Stimulated activated effector memory CD8-positive, alpha-beta T cell treated with anti-CD3 and anti-CD28 coated beads, Interleukin-12 subunit alpha, Interleukin-12 subunit beta, amount 100 ng/mL, for 72 hours (primary cell): ENCODE data around the gene ADGRG3.
"Not testable (repeated sequence)": the region's sequence is repeated elsewhere in the genome, so short reads cannot be mapped to it uniquely, and the experiment has no call there.

ENCODE experiments used
- ATAC-seq: fragments of 150-1000 bp; cut with Tn5 transposase; 2 replicates; pipeline ENCODE4 v1.10.0; 2021
- DNase-seq, 2 donors: peaks; one replicate each; pipeline ENCODE4 v3.0.0; 2021 to 2022; ENCODE audit warnings: low spot score in 2 of 2
- H3K27ac Mint-ChIP-seq: one replicate; pipeline ENCODE4 v1.8.0; 2022; ENCODE audit warnings: mild to moderate bottlenecking, mixed read lengths
- H3K36me3 Mint-ChIP-seq: one replicate; pipeline ENCODE4 v1.8.0; 2022; ENCODE audit warnings: mild to moderate bottlenecking, mixed read lengths
- H3K4me1 Mint-ChIP-seq: one replicate; pipeline ENCODE4 v1.8.0; 2022; ENCODE audit warnings: mixed read lengths
- H3K4me3 Mint-ChIP-seq: one replicate; pipeline ENCODE4 v1.8.0; 2022; ENCODE audit warnings: mild to moderate bottlenecking, mixed read lengths
- H3K9me3 Mint-ChIP-seq: one replicate; pipeline ENCODE4 v1.8.0; 2022; ENCODE audit warnings: mixed read lengths

ADGRG3 gene

DNA sequence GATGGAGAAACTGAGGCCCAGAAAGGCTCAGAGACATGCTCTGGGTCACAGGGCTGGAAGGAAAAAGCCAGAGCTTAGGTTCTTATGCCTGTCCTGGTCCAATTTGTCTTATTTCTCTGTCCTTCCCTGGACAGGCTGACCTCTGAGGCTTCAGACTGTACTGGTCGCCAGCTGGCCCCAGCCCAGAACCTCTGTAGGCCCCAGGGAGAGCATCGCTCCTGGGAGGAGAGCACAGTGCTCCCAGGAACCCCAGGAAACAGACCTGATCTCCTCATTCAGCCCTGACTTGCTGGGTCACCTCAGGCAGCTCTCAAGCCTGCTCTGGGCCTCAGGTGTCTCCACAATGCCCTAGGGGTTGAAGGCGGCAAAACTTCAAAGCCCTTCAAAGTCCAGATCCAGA lies 31.4 kb downstream of the ADGRG3 start:
- no peak for DNase-seq
- no peak for ATAC-seq
- Mint-ChIP-seq H3K27ac (no peak overlapping the region), H3K9me3 (no peaks in the 10 kb centered on the region), H3K4me3 (no peak overlapping the region), H3K36me3 (no peaks in the 10 kb centered on the region), H3K4me1 (peaks cover 6% of the 10 kb centered on the region)

GRCh38 chr16:57699899-57700298 lies 31.8 kb downstream of the ADGRG3 start:
- H3K4me1 Mint-ChIP-seq: peaks cover 2% of the 10 kb centered on the region
- H3K27ac Mint-ChIP-seq: no peak overlapping the region
- no peak for ATAC-seq
- no peak for DNase-seq
- H3K9me3 Mint-ChIP-seq: no peaks in the 10 kb centered on the region
- no peak overlapping the region for H3K4me3 Mint-ChIP-seq
- H3K36me3 Mint-ChIP-seq: no peaks in the 10 kb centered on the region

GRCh38 chr16:57700781-57701551 lies 32.9 kb downstream of the ADGRG3 start:
- no peak for ATAC-seq
- H3K27ac Mint-ChIP-seq: peak overlapping the region; percentile 43
- H3K9me3 Mint-ChIP-seq: no peaks in the 10 kb centered on the region
- H3K4me1 Mint-ChIP-seq: no peaks in the 10 kb centered on the region
- no peak for DNase-seq
- H3K36me3 Mint-ChIP-seq: no peaks in the 10 kb centered on the region
- no peak overlapping the region for H3K4me3 Mint-ChIP-seq

- ATAC-seq (peak; percentile 8), DNase-seq (no peak)
- Mint-ChIP-seq H3K27ac (no peak overlapping the region), H3K4me3 (no peak overlapping the region), H3K36me3 (no peaks in the 10 kb centered on the region), H3K4me1 (no peaks in the 10 kb centered on the region), H3K9me3 (no peaks in the 10 kb centered on the region)
Measured at GRCh38 chr16:57701759-57702371, 33.8 kb downstream of the ADGRG3 start.

DNA sequence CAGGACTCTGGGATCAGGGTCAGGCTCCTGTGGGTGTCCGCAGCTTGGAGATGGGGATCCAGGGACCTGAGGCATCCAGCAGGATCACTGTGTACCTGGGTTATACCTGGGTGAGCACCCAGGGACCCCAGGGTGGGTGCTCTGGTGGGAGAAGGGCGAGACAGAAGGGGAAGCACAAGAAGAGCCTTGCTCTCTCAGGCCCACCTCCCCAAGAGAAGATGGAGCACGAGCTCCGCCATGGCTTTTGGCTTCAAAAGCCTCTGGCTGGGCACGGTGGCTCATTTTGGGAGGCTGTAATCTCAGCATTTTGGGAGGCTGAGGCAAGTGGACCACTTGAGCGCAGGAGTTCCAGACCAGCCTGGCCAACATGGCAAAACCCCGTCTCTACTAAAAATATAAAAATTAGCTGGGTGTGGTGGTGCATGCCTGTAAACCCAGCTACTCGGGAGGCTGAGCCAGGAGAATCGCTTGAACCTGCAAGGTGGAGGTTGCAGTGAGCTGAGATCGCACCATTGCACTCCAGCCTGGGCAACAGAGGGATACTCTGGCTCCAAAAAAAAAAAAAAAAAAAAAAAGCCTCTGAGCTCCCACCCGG lies 35.4 kb downstream of the ADGRG3 start:
- H3K36me3 Mint-ChIP-seq: no peaks in the 10 kb centered on the region
- H3K4me1 Mint-ChIP-seq: peaks cover 6% of the 10 kb centered on the region
- H3K27ac Mint-ChIP-seq: no peak overlapping the region
- no peak for ATAC-seq
- no peak overlapping the region for H3K4me3 Mint-ChIP-seq
- H3K9me3 Mint-ChIP-seq: no peaks in the 10 kb centered on the region
- no peak for DNase-seq

DNA sequence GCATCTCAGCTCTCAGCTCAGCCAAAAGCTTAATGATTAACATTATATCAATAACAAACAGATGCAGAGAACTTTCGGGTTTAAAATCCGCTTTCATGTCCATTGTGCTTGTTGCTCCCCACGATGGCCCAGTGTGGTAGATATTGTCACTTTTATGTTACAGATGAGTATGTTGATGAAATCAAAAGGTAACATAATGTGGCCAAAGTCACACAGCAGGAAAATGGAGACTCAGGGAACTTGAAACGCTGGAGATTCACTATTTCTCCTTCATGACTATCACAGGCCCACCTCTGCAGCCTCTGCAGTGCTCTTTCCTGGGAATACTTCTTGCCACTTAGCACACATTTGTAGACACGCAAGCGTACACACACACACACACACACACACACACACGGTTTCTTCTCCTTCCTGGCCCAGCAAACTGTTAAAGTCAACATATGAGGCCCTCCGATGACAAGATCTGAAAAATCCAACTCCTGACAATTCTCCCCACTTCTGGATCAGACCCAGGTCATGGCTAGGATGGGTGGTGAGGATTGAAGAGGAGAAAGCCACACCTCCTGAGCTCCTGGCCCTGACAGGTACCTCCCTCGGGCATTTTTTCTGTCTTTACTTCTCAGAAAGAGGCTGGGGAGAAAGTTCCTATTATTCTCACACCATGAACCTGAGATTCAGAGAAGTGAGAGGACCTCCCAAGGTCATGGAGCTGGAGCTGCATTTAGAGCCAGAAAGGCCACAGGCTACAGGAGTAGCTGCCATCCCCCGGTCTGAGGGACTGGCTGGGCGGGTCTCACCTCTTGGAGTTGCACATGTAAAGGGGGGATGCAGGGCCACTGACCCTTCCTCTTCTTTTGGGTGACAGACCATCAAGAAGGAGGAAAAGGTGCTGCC lies 36.2 kb downstream of the ADGRG3 start:
- Mint-ChIP-seq H3K36me3 (no peaks in the 10 kb centered on the region), H3K9me3 (no peaks in the 10 kb centered on the region), H3K4me1 (peaks cover 6% of the 10 kb centered on the region), H3K27ac (no peak overlapping the region), H3K4me3 (no peak overlapping the region)
- DNase-seq (no peak), ATAC-seq (no peak)

- no peak for DNase-seq
- H3K27ac Mint-ChIP-seq: no peak overlapping the region
- no peaks in the 10 kb centered on the region for H3K9me3 Mint-ChIP-seq
- ATAC-seq: peak; percentile 26
- peaks cover 6% of the 10 kb centered on the region for H3K4me1 Mint-ChIP-seq
- no peak overlapping the region for H3K4me3 Mint-ChIP-seq
- no peaks in the 10 kb centered on the region for H3K36me3 Mint-ChIP-seq
Measured at GRCh38 chr16:57704905-57705852, 37.1 kb downstream of the ADGRG3 start.

GRCh38 chr16:57706717-57707116 lies 38.6 kb downstream of the ADGRG3 start:
- H3K27ac Mint-ChIP-seq: no peak overlapping the region
- H3K4me1 Mint-ChIP-seq: peaks cover 13% of the 10 kb centered on the region
- H3K36me3 Mint-ChIP-seq: no peaks in the 10 kb centered on the region
- DNase-seq: no peak
- H3K9me3 Mint-ChIP-seq: no peaks in the 10 kb centered on the region
- no peak for ATAC-seq
- no peak overlapping the region for H3K4me3 Mint-ChIP-seq

DNA sequence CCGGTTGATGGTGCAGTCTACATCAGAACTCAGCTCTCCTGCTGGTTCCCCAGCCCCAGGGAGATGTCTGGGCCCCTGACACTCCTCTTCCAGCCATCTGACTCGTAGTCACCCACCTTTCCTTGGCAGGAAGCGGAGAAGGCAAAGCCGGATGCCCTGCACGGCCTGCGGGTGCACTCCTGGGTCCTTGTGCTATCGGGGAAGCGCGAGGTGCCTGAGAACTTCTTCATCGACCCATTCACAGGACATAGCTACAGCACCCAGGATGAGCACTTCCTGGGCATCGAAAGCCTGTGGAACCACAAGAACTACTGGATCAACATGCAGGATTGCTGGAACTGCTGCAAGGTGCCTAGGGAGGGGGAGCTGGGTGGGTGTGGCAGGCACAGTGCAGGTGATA lies 39.2 kb downstream of the ADGRG3 start:
- ATAC-seq: no peak
- Mint-ChIP-seq H3K4me3 (no peak overlapping the region), H3K27ac (no peak overlapping the region), H3K4me1 (peaks cover 13% of the 10 kb centered on the region), H3K9me3 (no peaks in the 10 kb centered on the region), H3K36me3 (no peaks in the 10 kb centered on the region)
- DNase-seq: no peak

GRCh38 chr16:57708168-57708567 lies 40.1 kb downstream of the ADGRG3 start:
- ATAC-seq (peak; percentile 55), DNase-seq (no peak)

DNA sequence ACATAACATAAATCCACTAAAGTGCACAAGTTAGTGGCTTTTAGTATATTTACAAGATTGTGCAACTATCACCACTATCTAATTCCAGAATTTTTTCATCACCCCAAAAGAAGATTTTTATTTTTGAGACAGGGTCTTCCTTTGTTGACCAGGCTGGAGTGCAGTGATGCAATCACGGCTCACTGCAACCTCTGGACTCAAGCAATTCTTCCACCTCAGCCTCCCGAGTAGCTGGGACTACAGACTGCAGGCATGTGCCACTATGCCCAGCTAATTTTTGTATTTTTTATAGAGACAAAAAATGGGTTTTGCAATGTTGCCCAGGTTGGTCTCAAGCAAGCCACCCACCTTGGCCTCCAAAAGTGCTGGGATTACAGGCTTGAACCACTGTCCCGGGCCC lies 41.6 kb downstream of the ADGRG3 start:
- Mint-ChIP-seq H3K36me3 (no peaks in the 10 kb centered on the region), H3K4me1 (peaks cover 13% of the 10 kb centered on the region), H3K9me3 (no peaks in the 10 kb centered on the region), H3K4me3 (no peak overlapping the region), H3K27ac (no peak overlapping the region)
- no peak for DNase-seq
- ATAC-seq: no peak

More at GRCh38 chr16:57708168-57708567, 40.1 kb downstream of the ADGRG3 start:
- Mint-ChIP-seq H3K27ac (no peak overlapping the region), H3K9me3 (no peaks in the 10 kb centered on the region), H3K36me3 (no peaks in the 10 kb centered on the region), H3K4me1 (peaks cover 13% of the 10 kb centered on the region), H3K4me3 (no peak overlapping the region)

GRCh38 chr16:57711346-57711745 lies 43.2 kb downstream of the ADGRG3 start:
- Mint-ChIP-seq H3K9me3 (no peaks in the 10 kb centered on the region), H3K4me1 (peaks cover 13% of the 10 kb centered on the region), H3K27ac (no peak overlapping the region), H3K36me3 (no peaks in the 10 kb centered on the region), H3K4me3 (no peak overlapping the region)
- ATAC-seq: no peak
- DNase-seq: no peak

DNA sequence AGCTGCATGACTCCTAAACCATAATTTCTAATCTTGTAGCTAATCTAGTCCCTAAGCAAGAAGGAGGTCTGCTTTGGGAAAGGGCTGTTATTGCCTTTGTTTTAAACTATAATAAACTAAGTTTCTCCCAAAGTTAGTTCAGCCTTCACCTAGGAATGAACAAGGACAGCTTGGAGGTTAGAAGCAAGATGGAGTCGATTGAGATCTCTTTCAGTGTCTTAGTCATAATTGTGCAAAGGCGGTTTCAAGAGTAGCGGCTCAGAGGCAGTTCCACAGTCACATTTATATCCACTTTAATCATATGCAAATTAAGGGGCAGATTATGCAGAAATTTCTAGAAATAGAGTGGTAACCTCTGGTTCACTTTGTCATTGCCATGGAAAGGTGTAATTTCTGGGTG lies 43.9 kb downstream of the ADGRG3 start:
- Mint-ChIP-seq H3K27ac (no peak overlapping the region), H3K4me1 (peaks cover 13% of the 10 kb centered on the region), H3K36me3 (no peaks in the 10 kb centered on the region), H3K4me3 (no peak overlapping the region), H3K9me3 (no peaks in the 10 kb centered on the region)
- no peak for DNase-seq
- peak; percentile 48 for ATAC-seq

DNA sequence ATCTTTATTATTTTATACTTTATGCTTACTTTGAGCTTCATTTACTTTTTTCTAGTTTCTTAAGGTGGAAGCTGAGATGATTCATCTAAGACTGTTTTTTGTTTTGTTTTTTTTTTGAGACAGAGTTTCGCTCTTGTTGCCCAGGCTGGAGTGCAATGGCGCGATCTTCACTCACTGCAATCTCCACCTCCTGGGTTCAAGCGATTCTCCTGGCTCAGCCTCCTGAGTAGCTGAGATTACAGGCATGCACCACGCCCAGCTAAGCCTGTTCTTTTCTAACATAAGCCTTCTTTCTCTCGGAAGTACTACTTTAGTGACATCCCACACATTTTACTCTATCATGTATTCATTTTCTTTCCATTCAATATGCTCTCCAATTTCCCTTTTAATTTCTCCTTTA lies 44.5 kb downstream of the ADGRG3 start:
- not testable (repeated sequence) for H3K36me3 Mint-ChIP-seq, H3K9me3 Mint-ChIP-seq, H3K4me3 Mint-ChIP-seq, ATAC-seq, H3K27ac Mint-ChIP-seq, DNase-seq
- H3K4me1 Mint-ChIP-seq: peaks cover 13% of the 10 kb centered on the region
